ENCODE data around the gene OSM.

OSM gene

GRCh38 chr22:30262917-30263741, 3.5 kb downstream of the OSM start:
- DNase-seq (ENCODE audit: low read depth) = no peak

DNA sequence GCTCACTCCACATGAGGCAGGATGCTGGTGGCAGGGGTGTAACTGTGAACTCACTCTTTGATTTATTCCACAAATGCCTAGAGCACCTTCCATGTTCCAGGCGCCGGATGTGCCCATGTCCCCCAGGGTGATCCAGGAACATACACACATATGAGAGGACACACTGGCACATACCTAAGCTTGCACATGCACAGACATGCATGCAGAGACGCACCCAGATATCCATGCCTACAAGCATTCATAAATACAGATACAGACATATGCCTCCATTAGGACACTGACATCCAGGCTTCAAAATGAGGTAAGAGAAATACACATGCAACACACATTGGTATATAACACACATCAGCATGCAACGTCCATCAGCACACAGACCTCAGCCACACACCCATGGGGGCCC, 4.5 kb downstream of the OSM start:
- DNase-seq (ENCODE audit: low read depth) = no peak

GRCh38 chr22:30261134-30261533, 5.5 kb downstream of the OSM start:
- DNase-seq (ENCODE audit: low read depth) = no peak

DNA sequence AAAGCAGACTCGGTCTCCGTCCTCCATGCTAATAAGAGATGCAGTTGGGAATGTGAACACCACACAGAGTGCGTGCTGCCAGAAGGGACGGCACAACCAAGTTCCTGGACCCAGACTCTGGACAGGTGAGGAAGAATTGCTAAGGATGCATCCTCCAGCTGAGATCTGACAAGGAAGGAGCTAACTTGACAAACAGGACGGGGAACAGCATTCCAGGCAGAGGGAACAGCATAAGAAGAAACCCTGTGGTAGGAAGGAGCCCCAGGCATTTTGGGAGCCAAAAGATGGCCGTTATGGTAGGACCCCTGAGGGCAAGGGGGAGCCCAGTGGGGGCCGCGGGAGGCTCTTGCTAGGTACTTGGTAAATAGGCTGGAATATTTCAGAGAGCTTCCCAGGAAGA, 6.0 kb downstream of the OSM start:
- DNase-seq (ENCODE audit: low read depth) = no peak

GRCh38 chr22:30260276-30260675, 6.4 kb downstream of the OSM start:
- DNase-seq (ENCODE audit: low read depth) = no peak

DNA sequence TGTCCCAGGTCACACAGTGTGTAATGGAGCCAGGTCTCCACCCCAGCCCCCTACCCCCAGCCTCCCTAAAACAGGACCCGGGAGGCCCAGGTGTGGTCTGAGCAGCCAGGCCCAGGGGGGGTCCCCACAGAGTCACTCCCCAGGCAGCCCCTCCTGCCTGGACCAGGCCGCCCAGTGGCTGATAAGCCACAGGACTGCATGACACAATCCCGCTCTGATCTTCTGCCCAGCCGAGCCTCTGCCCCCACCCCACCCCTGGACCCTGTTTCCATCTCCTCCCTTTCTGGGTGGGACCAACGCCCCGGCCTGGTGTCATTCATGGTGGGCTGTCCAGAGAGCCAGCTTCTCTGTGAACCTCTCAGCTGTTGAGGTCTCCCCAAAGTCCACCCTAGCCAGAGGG, 12.3 kb downstream of the OSM start:
- no peak for DNase-seq (ENCODE audit: low read depth)

DNA sequence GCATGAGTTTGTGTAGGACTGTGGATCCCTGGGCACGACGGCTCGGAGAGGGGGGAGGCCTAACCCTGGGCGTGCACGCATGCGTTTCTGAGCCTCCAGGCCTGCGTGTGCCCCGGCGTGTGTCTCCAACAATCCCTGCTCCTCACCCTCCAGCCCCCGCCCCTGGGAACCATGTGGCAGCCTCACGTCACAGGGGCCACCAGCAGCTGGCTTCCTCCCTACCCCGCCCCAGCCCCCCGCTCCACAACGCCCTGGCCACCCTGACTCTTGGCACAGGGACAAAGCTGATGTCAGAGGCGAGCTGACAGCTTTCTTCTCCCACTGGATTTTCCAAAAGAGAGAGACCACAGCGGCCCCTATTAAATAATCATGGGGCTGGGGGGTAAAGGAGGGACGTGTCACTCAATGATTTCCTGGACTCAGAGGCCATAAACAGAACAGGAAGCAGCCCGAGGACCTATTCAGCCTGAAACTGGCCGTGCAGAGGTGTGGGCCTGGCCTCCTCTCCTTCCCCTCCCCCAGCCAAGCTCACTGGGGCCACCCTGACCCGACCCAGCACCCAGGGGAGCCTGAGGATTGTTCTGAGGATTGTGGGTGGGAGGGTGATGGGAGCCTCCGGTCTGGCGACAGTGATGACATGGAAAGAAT, 13.3 kb downstream of the OSM start:
- DNase-seq (ENCODE audit: low read depth) = no peak

- DNase-seq (ENCODE audit: low read depth) = no peak
Observed at GRCh38 chr22:30252411-30253204, 14.0 kb downstream of the OSM start.

DNA sequence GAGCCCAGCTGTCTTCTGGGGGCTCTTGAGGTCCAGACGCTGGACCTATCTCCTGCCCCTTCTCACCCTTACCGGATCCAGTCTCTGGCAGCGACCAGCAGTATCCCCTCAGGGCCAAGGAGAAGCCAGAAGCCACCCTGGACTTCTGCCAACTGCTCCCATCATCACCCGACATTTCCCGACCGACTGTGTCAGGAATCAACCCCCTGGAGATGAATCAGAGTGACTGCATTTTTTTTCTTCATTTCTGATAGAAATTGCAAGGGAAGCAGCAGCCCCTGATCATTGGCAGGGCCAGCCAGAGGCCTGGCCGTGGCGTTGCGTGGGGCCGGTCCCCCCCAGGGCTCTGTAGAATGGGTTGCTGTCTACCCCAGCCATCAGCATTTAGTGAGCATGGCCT, 14.9 kb downstream of the OSM start:
- peak; percentile 34 for DNase-seq (ENCODE audit: low read depth)

DNA sequence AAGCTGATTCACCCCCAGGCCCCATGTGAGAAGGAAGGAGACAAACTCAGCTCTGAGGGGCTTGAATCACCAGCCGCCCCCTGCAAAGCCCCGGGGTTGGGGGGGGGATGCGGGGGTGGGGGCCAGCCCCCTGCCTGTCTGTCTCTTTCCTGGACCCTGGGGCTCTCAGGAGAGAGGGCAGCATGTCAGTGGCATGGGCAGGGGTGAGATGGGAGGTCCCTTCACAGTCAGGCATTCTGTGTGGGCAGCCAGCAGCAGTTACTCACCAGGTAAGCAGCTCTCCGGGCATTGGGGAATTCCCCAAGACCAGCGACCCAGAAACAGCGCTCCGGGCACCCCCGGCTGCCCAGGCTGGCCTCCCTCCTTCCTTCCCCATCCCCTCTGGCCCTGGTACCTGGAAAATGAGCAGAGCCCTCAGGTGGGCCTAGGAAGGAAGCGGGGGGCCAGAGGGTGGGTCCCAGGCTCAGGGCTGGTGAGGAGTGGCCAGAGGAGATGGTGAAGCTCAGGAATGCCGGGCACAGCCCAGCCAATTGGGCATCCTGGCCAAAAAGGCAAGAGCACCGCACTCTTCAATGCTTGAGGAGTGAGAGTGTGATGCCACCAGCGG, 15.9 kb downstream of the OSM start:
- peak; percentile 29 for DNase-seq (ENCODE audit: low read depth)

- no peak for DNase-seq (ENCODE audit: low read depth)
Observed at GRCh38 chr22:30250039-30250565, 16.5 kb downstream of the OSM start.

- no peak for DNase-seq (ENCODE audit: low read depth)
Observed at GRCh38 chr22:30249049-30250038, 17.3 kb downstream of the OSM start.

DNA sequence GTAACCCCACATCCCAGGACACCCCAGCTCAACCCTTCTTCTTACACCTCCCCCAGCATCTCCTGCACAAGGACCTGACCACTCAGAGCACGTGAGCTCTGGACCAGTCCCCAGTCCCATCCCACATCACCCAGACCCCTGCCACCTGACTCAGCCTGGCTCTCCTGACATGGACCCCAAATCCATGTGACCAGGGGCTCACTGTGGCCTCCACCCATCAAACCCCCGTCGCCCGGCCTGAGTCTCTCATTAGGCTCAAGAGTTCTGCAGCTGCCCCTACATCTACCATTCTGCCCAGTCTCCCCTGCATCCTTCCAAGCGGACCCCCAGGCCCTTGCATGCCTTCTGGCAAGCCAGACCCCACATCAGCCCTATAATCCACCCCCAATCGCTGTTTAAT, 18.2 kb downstream of the OSM start:
- no peak for DNase-seq (ENCODE audit: low read depth)

DNA sequence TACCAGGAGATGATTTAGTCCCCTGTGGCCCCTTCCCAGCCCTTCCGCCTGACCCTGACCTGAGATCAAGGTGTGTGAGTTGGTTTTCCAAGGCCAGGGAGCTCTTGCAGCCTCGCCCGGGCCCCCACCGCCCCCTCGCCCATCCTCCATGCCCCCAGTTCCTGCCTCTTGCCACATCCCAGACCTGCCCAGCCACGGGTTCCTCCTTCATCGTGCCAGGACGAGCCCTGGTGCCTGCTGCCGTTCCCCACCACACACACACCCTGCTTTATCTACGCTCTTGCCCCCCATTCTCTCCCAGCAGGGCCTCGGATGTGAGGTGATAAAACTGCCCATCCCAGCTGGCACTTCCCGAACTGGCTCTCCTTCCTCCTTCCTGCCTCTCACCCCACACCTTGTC, 18.7 kb downstream of the OSM start:
- DNase-seq (ENCODE audit: low read depth) = no peak

DNA sequence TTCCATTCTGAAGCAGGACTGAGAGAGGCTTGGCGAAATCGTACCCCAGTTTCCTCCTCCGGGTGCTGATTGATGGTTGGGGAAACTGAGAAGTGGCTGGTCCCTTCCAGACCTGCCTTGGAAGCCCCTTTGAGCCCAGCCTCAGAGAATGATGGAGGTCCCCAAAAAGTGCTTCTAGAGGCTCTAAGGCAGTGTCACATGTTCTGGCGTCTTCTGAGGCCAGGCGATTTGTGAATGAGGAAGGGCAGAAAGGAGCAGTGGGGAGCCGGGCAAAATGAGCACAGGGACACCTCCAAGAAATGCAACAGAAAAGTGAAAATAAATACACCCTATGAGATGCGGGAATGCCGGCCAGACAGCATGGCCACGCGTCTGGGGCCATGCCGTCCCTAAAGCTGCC, 19.1 kb downstream of the OSM start:
- DNase-seq (ENCODE audit: low read depth) = no peak

GRCh38 chr22:30246814-30247376, 19.8 kb downstream of the OSM start:
- DNase-seq (ENCODE audit: low read depth) = no peak

GRCh38 chr22:30245985-30246813, 20.5 kb downstream of the OSM start, which contains the start of gene LIF:
LIF (minus strand) TSS chr22:30246759; CDS start chr22:30246695, 64 bp downstream.
- DNase-seq (ENCODE audit: low read depth) = no peak

DNA sequence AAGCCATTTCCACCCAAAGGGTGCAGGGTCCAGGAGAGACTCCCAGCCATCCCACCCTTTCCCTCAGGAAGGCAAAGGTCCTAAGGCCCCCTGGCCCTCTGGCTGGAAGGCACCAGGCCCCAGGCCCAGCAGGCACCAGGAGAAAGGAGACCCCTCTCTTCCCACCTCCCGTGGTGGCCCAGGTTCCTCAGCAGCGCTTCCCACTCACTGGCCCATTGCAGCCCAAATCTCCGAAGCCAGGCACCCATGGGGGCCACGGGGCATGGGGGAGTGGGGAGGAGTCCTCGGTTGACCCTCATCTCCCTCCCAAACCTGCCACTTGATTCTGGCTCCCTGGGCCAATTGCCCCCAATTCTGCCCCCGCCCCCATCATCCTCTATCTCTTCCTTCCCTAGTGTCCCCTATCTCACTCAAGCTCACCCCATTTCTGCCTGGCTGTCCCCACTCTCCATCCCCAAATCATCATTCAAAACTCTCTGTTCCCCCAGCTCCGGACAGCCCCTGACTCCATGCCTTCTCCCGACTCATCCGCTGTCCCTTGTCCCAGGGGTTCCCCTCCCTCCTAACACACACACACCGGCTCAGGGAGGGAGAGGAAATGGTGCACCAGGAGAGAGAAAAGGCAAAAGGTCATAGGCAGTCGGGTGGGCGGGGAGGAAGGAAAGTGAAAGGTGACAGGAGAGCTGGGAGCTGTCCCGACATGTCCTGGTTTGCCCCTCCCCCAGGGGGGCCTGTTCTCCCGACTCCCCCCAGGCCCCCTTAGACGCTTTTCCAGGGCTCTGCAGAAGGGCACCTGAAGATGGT, 21.3 kb downstream of the OSM start:
- no peak for DNase-seq (ENCODE audit: low read depth)

DNA sequence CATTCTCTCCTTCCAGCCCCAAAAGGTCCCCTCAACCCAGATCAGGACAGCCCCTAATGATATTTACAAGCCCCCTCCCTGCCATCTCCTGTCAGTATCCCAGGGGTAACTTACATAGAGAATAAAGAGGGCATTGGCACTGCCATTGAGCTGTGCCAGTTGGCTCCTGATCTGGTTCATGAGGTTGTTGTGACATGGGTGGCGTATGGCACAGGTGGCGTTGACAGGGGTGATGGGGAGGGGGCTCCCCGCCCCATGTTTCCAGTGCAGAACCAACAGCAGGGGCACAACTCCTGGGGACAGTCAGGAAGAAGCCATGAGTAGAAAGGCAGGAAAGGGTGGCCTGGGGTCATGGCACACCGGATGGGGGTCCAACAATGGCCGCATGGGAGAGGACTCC, 22.0 kb downstream of the OSM start:
- DNase-seq (ENCODE audit: low read depth) = no peak
